GM23338 (cell line): ENCODE results near the gene DLK1. TPM values are rescaled to one million over a fixed set of nuclear protein-coding genes. Genes with fewer than 3 reads are reported as not detected.

Experiments
- ATAC-seq: fragments of 200-7000 bp; cut with Tn5 transposase; 3 replicates; pipeline ENCODE4 v1.9.1; 2020
- DNase-seq: peaks from one replicate; pipeline ENCODE4 v3.0.0-alpha.2; 2015; ENCODE audit warnings: low spot score
- H2AFZ ChIP-seq: fragments of 200-600 bp; sonication (generic); 2 replicates; pipeline ENCODE4 v1.8.0; 2016; ENCODE audit warnings: antibody characterized with exemption, mild to moderate bottlenecking, moderate library complexity
- H3F3A ChIP-seq: fragments of 200-600 bp; sonication (generic); replicated peaks from 2 replicates; pipeline ENCODE4 v1.8.0; 2017; ENCODE audit warnings: antibody characterized with exemption, mixed run types, low read depth
- H3K27ac ChIP-seq: fragments of 200-600 bp; sonication (generic); 2 replicates; pipeline ENCODE4 v1.6.1; 2016; ENCODE audit warnings: low read depth
- H3K27me3 ChIP-seq: fragments of 200-600 bp; sonication (generic); 2 replicates; pipeline ENCODE4 v1.8.0; 2016; ENCODE audit warnings: mild to moderate bottlenecking, mixed run types, moderate library complexity; ENCODE audit not compliant: insufficient read depth
- H3K36me3 ChIP-seq: fragments of 200-600 bp; sonication (generic); 2 replicates; pipeline ENCODE4 v1.8.0; 2016; ENCODE audit warnings: mild to moderate bottlenecking; ENCODE audit not compliant: insufficient read depth
- H3K4me1 ChIP-seq: fragments of 200-600 bp; sonication (generic); 2 replicates; pipeline ENCODE4 v1.8.0; 2016; ENCODE audit warnings: mild to moderate bottlenecking, moderate library complexity; ENCODE audit not compliant: insufficient read depth
- H3K4me2 ChIP-seq: fragments of 200-600 bp; sonication (generic); 2 replicates; pipeline ENCODE4 v1.7.1; 2017; ENCODE audit warnings: mixed run types
- H3K4me3 ChIP-seq: fragments of 200-600 bp; sonication (generic); 2 replicates; pipeline ENCODE4 v1.6.1; 2016; ENCODE audit warnings: mixed run types
- H3K79me2 ChIP-seq: fragments of 200-600 bp; sonication (generic); replicated peaks from 2 replicates; pipeline ENCODE4 v1.8.0; 2017; ENCODE audit warnings: mild to moderate bottlenecking; ENCODE audit not compliant: insufficient read depth
- H3K9me2 ChIP-seq: fragments of 200-600 bp; sonication (generic); 2 replicates; pipeline ENCODE4 v1.8.0; 2017; ENCODE audit not compliant: insufficient read depth
- H4K20me1 ChIP-seq: fragments of 200-600 bp; sonication (generic); replicated peaks from 2 replicates; pipeline ENCODE4 v1.8.0; 2017; ENCODE audit warnings: mild to moderate bottlenecking; ENCODE audit not compliant: insufficient read depth
- H3K27ac Mint-ChIP-seq: 2 replicates; pipeline ENCODE4 v1.8.0; 2020; ENCODE audit warnings: inconsistent platforms, mild to moderate bottlenecking, moderate library complexity, mixed read lengths
- H3K27me3 Mint-ChIP-seq: 3 replicates; pipeline ENCODE4 v1.8.0; 2022; ENCODE audit warnings: low read depth, mild to moderate bottlenecking, moderate library complexity, mixed read lengths, inconsistent platforms; ENCODE audit not compliant: insufficient read depth, poor library complexity
- H3K36me3 Mint-ChIP-seq: 3 replicates; pipeline ENCODE4 v1.8.0; 2021; ENCODE audit warnings: low read depth, mild to moderate bottlenecking, inconsistent platforms, moderate library complexity, mixed read lengths
- H3K4me1 Mint-ChIP-seq: 3 replicates; pipeline ENCODE4 v1.8.0; 2020; ENCODE audit warnings: mild to moderate bottlenecking, inconsistent platforms, mixed read lengths
- H3K4me3 Mint-ChIP-seq: 3 replicates; pipeline ENCODE4 v1.8.0; 2021; ENCODE audit warnings: moderate library complexity, mild to moderate bottlenecking, inconsistent platforms, mixed read lengths
- H3K9me3 Mint-ChIP-seq: 3 replicates; pipeline ENCODE4 v1.8.0; 2020; ENCODE audit warnings: moderate library complexity, mild to moderate bottlenecking, inconsistent platforms, mixed read lengths
- CTCF ChIP-seq, 2 experiments: fragments of 200-600 bp in 1 of 2; sonication (generic) in 1 of 2; conservative IDR thresholded peaks; 2 replicates each; pipeline versions ENCODE4 v1.5.1 to v1.6.1; 2016 to 2017; ENCODE audit warnings: antibody characterized with exemption in 2 of 2, low read depth in 2 of 2, mild to moderate bottlenecking in 2 of 2, moderate library complexity in 1 of 2
- ETS1 ChIP-seq: IDR thresholded peaks from 2 replicates; pipeline ENCODE4 v1.6.1; 2016; ENCODE audit warnings: antibody characterized with exemption
- EZH2 ChIP-seq: fragments of 200-600 bp; sonication (generic); IDR thresholded peaks from one replicate; pipeline ENCODE4 v1.8.0; 2017; ENCODE audit warnings: antibody characterized with exemption, mild to moderate bottlenecking, low read depth; ENCODE audit not compliant: unreplicated experiment
- EZH2phosphoT487 ChIP-seq: fragments of 200-600 bp; sonication (generic); IDR thresholded peaks from one replicate; pipeline ENCODE4 v1.8.1; 2018; ENCODE audit warnings: antibody characterized with exemption; ENCODE audit not compliant: unreplicated experiment
- NANOG ChIP-seq: IDR thresholded peaks from 2 replicates; pipeline ENCODE4 v1.6.1; 2016; ENCODE audit warnings: antibody characterized with exemption, borderline replicate concordance
- STAT1 ChIP-seq: IDR thresholded peaks from one replicate; pipeline ENCODE4 v1.6.1; 2016; ENCODE audit warnings: antibody characterized with exemption; ENCODE audit not compliant: unreplicated experiment
- ZNF462 ChIP-seq: fragments of 250-450 bp; sonication (Bioruptor Pico); IDR thresholded peaks from 2 replicates; pipeline ENCODE4 v1.5.0; 2020; ENCODE audit warnings: mild to moderate bottlenecking, moderate library complexity
- polyA plus RNA-seq: library from polyadenylated mRNA; unstranded; fragments of >200 nt; fragmentation: Nextera tagmentation; extraction: Ambion mirVana; gene quantifications from 2 replicates; pipeline ENCODE4 v1.2.1, GENCODE V29; 2016
- total RNA-seq: library from RNA; depleted of rRNA; stranded (reverse); fragments of >200 nt; shearing (Covaris generic); gene quantifications from 2 replicates; pipeline ENCODE4 v1.2.3, GENCODE V29; 2014

The DLK1 gene
- total and polyA plus RNA-seq, 2 experiments from 2014 or later = 1.1 to 1.2 TPM

GRCh38 chr14:100731846-100732765 is 5.4 kb downstream of the DLK1 start:
- no peak overlapping the region for H2AFZ ChIP-seq
- no peak for DNase-seq
- H3K79me2 ChIP-seq = no peaks in the 10 kb centered on the region
- peaks cover 4% of the 10 kb centered on the region; the same call in 1 of the 2 replicates for H3K4me1 ChIP-seq
- H4K20me1 ChIP-seq = no peaks in the 10 kb centered on the region
- no peak overlapping the region for H3K27ac Mint-ChIP-seq
- peaks cover 12% of the 10 kb centered on the region for H3K27me3 ChIP-seq
- H3K9me2 ChIP-seq = no peaks in the 10 kb centered on the region
- H3K4me2 ChIP-seq = no peak overlapping the region
- H3K36me3 Mint-ChIP-seq = no peaks in the 10 kb centered on the region
- H3F3A ChIP-seq = no peaks in the 10 kb centered on the region
- no peaks in the 10 kb centered on the region for H3K36me3 ChIP-seq
- H3K9me3 Mint-ChIP-seq = no peaks in the 10 kb centered on the region
- peaks cover 28% of the 10 kb centered on the region for H3K27me3 Mint-ChIP-seq
- no peak overlapping the region for H3K27ac ChIP-seq
- H3K4me1 Mint-ChIP-seq = peaks cover 23% of the 10 kb centered on the region
- no peak overlapping the region for H3K4me3 ChIP-seq
- H3K4me3 Mint-ChIP-seq = no peak overlapping the region
- ATAC-seq = no peak
- TF ChIP-seq STAT1 = no peak
- no peak for TF ChIP-seq ZNF462 (CRISPR knock-in tag)
- TF ChIP-seq CTCF (conservative IDR thresholded peaks at IDR 0.05; ENCODE audit: low read depth in 2 of 2) = no peak
- TF ChIP-seq EZH2 = no peak
- TF ChIP-seq EZH2phosphoT487 = no peak
- TF ChIP-seq NANOG = no peak
- no peak for TF ChIP-seq ETS1
